Spleen (tissue), 7 donors: ENCODE results near the gene SYK.

Source experiments
- POLR2AphosphoS5 ChIP-seq, 3 donors: sonication (generic); formaldehyde crosslinking; IDR thresholded peaks; one replicate each; pipeline ENCODE4 v1.5.1; 2017; ENCODE audit warnings: antibody characterized with exemption in 3 of 3
- TF ChIP-seq, protein P1 (sequence below), 11 experiments: fragments of 200-600 bp in 7 of 11; fragments of 450-650 bp in 4 of 11; sonication (generic) in 4 of 11; IDR thresholded peaks in 8 of 11; conservative IDR thresholded peaks in 3 of 11; 1 replicate in 7 of 11; 2 replicates in 4 of 11; pipeline versions ENCODE4 v1.4.0 to v1.8.0; 2016 to 2021; ENCODE audit warnings: antibody characterized with exemption in 11 of 11, inconsistent platforms in 4 of 11, mild to moderate bottlenecking in 1 of 11
- donor health status: DM: no; HTN: no; CAD: no; lungs with moderate emphysema.
- donor health status: DM: no; HTN: no; CAD: no.
- donor health status: DM: no; HTN: no; CAD: no.

DNA sequence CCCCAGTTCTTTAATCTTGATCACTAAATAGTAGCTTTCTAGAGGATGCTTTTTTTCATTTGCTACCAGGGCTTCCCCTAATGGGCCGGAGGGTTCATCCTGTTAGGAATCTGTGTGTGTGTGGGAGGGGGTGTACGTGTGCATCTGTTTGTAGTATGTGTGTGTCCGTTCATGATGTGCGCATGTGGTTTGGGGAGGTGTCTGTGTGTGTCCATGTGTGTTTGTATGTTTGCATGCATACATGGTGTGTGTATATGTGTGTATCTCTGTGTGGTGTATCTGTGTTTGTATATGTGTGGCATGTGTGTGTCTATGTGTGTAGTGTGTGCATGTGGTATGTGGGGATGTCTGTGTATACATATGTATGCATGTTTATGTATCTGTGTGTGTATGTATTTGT is 106.2 kb downstream of the SYK start:
- TF ChIP-seq, protein P1, sequence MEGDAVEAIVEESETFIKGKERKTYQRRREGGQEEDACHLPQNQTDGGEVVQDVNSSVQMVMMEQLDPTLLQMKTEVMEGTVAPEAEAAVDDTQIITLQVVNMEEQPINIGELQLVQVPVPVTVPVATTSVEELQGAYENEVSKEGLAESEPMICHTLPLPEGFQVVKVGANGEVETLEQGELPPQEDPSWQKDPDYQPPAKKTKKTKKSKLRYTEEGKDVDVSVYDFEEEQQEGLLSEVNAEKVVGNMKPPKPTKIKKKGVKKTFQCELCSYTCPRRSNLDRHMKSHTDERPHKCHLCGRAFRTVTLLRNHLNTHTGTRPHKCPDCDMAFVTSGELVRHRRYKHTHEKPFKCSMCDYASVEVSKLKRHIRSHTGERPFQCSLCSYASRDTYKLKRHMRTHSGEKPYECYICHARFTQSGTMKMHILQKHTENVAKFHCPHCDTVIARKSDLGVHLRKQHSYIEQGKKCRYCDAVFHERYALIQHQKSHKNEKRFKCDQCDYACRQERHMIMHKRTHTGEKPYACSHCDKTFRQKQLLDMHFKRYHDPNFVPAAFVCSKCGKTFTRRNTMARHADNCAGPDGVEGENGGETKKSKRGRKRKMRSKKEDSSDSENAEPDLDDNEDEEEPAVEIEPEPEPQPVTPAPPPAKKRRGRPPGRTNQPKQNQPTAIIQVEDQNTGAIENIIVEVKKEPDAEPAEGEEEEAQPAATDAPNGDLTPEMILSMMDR (IDR thresholded peaks at IDR 0.05 in 8 of 11, conservative IDR thresholded peaks at IDR 0.05 in 3 of 11): no peak
- no peak for TF ChIP-seq POLR2AphosphoS5 (IDR thresholded peaks at IDR 0.05)
